ENCODE data around the gene PCCA.
"Not testable (repeated sequence)": the region's sequence is repeated elsewhere in the genome, so short reads cannot be mapped to it uniquely, and the experiment has no call there.

PCCA gene

DNA sequence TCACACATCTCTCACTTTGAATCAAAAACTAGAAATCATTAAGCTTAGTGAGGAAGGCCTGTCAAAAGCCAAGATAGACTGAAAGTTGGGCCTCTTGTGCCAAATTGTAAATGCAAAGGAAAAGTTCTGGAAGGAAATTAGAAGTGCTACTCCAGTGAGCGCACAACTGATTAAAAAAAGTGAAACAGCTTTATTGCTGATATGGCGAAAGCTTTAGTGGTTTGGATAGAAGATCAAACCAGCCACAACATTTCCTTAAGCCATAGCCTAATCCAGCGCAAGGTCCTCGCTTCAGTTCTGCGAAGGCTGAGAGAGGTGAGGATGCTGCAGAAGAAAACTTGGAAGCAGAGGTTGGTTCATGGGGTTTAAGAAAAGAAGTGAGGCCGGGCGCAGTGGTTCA, 7.6 kb downstream of the PCCA start:
- no peak for DNase-seq (ENCODE audit: low spot score)

DNA sequence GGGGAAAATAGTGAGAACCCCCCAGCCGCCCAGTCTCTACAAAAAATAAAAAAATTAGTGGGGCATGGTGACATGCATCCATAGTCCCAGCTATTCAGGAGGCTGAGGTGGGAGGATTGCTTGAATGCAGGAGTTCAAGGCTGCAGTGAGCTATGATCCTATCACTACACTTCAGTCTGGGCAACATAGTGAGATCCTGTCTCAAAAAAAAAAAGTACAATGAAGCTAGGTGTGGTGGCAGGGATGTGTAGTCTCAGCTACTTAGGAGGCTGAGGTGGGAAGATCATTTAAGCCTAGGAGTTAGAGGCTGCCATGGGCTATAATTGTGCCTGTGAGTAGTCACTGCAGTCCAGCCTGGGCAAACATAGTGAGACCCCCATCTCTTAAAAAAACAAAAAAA, 8.9 kb downstream of the PCCA start:
- DNase-seq (ENCODE audit: low spot score) = no peak

DNA sequence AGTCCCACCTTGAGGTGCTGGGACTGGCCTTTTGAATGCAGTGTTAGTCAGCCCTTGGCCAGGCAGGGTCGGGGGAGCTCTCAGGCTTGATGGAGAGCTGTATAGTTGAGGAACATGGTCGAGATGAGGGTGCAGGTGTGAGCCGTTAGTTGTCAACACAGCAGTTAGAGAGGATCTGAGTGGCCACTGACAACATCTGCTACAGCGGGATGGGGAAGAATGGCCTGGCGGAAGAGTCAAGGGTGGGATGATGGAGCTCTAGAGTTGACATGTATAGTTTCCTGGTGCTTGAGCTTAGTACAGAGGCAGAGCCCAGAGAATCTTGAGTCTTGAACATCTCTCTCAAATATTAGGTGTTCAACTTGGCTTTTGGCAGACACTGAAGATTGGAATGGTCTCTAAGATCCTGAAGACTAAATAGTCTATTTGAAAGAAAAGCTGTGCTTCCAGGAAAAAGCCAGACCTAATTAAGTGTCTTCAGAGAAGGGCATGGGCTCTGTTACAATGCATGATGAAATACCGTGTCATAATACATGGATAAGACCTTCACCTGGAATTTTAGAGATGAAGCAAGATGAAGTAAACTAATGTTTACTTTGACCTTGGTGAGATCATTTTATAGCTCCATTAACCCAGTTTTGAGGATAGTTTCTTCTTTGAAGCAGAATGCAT, 9.7 kb downstream of the PCCA start:
- no peak for DNase-seq (ENCODE audit: low spot score)

DNA sequence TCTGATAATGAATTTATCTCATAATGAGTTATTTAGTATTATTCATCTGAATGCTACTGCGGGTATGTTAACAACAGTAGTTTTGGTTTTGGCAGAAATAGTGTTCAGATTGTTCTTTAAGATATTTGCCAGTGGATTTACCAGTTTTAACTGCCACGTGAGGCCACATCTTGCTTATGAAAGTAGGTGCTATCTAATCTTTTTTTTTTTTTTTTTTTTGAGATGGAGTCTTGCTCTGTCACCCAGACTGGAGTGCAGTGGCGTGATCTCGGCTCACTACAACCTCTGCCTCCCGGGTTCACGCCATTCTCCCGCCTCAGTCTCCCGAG, 10.2 kb downstream of the PCCA start:
- not testable (repeated sequence) for DNase-seq (ENCODE audit: low spot score)

DNA sequence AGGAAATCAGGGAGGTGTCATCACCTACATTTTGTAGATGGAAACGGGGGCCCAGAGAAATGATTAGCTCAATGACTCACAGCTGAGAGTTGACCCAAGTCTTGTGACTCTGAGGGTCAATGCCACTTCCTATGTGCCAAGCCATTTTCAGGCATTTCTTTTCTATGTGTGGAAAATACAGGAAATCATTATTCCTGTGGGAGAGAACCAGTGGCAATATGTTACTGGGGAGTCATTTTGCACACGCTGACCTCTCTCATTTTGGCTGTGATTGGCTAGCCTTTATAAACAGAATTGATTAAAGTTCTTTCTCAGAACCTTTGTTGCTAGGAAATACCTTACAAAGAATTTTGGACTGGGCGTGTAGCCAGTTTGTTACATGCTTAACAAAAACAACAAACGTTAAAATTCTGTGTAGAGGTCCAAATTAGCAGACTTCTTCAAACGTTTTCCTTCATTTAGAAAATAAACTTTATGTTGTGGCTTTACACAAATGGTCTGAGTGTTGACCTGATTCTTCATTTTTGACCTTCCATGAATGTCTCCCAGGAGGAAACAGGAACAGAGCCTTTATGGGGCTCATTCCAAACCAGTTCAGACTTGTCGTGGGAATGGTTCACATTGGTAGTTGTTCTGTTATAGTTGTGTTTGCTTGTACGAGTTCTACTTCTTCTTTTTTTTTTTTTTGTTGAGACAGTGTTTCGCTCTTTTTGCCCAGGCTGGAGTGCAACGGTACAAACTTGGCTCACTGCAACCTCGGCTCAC, 11.4 kb downstream of the PCCA start:
- peak; percentile 50 for DNase-seq (ENCODE audit: low spot score)

DNA sequence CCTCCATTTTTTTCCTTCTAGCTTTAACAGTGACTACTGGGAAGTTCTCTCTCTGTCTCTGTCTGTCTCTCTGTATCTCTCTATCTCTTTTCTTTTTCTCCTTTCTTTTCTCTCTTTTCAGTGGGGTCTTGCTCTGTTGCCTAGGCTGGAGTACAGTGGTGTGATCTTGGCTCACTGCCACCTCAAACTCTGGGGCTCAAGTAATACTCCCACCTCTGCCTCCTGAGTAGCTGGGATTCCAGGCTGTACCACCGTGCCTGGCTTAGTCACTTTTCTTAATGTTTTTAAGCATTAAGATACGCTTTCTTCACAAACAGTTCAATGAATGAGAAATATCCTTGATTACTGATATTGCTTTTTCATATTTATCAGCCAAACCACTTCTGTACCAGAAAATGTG, 13.1 kb downstream of the PCCA start:
- no peak for DNase-seq (ENCODE audit: low spot score)

DNA sequence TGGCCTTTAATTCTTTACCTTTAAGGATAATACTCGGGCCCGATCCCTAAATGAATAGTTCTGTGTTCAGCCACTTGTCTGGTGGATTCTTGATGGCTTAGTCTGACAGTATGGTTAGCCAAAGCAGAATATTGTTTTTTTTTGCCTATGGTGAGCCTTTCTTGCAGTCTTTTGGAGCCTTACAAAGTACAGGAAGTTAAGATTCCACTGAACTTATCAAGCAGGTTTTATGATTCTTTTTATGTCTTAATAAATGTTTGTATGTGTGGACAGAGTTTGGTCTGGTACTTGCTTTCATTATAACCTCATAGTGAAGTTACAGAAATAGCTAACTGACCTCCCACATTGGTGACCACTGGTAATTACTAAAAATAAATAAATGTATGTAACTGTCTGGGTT, 17.1 kb downstream of the PCCA start:
- DNase-seq (ENCODE audit: low spot score) = no peak

DNA sequence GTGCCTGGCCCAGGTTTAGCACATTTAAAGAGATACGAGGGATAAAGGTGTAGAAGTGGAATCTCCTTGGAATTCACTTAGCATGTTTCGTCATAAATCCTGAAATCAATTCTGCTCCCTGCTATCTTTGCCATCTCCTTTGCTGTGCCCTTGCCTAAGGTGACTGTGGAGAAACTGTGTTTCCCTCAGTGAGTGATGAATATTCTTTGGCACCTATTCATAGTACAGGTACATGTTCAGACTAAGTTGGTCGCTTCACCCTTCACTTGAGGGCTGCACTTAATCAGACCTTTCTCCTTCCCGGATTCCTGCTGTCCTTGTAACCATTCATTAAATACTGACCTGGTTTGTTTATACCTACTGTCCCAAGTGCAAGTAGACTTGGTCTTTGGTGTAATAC, 17.8 kb downstream of the PCCA start:
- DNase-seq (ENCODE audit: low spot score) = no peak

DNA sequence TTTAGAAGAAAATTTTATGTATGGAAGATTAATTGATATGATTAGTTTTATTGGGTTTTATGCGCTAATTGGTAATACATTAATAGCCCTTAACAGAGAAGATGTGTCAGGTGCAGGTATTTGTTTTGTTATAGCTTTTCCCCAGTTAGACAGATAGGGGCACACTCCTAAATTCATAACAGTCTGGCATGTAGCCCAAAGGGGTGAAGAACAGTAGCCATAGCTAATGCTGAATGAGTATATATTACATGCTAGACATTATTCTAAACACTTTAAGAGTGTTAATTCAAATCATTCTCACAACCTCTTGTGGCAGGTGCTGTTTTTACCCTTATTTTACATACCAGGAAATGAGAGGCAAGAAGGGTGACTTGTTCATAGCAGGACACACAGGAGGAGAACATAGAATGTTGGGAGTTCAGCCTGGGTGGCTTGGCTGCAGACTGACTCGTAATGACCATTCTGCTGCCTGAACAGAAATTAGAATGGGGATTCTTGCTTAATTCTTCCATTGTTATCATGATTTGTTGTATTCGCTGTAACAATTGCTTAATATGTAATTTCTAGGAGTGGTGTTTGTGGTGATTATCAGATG, 20.1 kb downstream of the PCCA start:
- DNase-seq (ENCODE audit: low spot score) = no peak

DNA sequence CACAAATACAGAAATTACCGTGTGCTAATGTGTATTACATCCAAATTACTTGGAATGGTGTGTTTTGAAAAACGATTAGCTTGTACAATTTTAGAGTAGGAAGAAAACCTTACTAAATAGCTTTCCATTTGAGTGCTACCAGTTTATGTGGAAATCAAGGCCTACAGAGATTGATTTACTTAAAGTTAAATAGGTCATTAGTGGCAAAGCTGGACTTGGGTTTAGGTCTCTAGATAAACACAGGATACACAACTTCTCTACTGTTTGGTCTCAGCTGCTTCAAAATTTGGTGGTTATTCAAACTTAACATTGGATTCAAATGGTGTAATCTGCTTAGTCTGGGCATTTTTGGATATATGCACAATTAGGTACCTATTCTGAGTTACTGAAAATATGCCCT, 21.4 kb downstream of the PCCA start:
- DNase-seq (ENCODE audit: low spot score) = no peak

DNA sequence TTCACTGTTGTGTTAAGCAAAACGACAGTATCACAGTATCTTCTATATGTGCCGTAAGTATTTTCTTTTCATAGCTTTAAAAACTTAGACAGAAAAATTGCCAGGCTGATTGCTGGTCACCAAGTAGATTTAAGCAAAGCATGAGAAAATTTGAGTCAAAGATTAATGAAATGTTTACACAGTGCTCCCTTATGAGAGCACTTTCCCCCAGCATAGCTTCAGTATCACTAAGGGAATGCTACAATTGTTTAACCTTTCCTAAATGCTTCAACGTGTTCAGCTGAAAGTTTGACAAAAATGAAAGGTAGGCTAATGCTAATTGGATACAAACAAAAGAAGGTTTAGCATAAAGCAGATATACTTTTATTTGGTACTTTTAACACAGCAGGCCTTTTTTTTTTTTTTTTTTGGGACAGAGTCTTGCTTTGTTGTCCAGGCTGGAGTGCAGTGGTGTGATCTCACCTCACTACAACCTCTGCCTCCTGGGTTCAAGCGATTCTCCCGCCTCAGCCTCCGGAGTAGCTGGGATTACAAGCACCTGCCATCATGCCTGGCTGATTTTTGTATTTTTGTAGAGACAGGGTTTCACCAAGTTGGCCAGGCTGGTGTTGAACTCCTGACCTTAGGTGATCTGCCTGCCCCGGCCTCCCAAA, 23.4 kb downstream of the PCCA start:
- no peak for DNase-seq (ENCODE audit: low spot score)

DNA sequence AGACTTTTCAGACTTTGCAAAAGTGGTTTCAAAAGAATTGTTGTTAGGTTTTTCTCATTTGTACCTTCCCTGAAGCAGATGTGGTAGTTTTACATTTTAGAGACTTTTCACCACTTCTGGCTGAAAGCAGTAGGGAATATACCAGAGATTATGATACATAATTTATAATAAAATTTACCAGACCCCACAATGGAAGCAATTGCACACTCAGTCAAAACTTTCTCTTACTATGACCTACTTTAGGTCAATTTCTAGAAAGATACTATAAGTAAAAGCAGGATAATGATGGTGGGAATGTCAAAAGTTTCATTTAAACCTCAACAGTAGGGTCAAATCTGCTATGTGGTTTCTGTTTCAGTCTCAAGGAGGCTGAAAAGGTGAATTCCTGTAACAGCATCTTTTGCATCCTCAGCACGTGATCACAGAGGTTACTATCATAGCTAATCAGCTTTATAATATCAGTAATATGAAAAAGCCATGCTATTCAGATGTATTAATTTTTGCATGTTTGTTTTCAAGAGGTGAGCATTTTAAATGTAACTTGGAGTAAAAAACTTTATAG, 26.9 kb downstream of the PCCA start:
- DNase-seq (ENCODE audit: low spot score) = no peak

DNA sequence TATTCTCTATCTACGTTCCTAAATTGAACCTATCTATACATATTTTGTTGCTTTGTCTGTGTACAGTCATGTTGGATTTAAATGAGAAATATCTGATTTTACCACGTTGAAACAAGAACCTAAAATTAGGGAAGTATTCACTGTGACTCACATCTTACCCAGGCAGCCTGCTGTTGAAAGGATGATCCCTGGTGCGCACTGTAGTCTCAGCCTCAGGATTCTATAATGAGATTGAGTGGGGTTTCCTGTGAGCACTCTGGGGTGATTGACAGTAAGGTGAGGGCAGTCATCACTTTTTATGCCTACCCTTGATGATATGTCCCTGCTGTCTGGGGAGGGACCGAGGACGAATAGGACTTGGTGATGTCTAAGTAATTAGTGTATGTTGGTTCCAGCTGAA, 35.4 kb downstream of the PCCA start:
- DNase-seq (ENCODE audit: low spot score) = no peak

DNA sequence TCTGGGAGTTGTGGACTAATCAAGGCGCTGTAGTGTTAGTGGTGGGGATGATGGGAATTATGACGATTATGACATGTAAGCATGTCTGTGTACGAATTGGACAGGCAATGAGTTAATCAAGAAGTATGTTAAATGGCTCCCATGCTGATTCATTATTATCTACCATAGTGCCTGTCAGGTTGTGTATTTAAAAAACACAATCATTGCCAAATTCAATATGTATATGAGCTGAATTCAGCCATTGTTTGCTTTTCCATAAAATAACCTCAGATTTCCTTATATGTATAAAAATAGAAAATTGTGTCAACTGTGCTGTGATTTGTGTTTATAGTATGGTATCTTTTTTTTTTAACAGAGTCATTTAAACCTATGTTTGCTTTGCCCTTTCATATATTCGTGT, 37.1 kb downstream of the PCCA start:
- DNase-seq (ENCODE audit: low spot score) = no peak

DNA sequence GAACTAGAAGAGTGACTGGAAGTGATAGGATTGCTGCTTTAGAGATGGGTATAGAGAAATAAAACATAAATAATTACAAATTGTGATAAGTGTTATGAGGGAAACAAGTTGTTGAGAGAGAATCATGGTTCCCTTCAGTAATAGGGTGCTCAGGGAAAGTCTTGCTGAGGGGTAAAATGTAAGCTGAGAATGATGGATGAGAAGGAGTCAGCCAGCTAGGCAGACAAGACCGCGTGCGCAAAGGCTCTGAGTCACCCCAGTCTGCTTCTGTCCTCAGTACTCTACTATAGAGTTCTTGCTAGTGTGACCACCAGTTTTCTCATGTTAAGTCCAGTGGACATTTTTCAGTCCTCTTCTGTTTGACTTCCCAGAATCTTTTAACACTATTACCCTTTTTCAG, 39.5 kb downstream of the PCCA start:
- DNase-seq (ENCODE audit: low spot score) = peak; percentile 26

DNA sequence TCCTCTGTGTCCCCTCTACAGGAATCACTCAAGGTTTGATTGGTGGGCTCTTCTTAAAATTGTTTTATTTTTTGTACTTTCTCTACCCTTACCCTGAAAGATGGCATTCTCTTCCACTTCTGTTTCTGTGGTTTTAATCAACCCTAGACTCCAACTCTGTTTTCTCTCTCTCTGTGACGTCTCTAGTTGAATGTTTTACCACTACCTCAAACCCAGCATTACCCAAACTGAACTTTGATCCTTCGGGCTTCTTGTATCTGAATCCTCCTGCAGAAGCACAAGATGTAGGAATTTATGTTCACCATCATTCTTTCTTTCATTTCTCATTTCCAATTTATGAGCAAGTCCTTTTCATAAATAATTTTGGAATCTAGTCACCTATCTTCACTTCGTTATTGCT, 39.9 kb downstream of the PCCA start:
- no peak for DNase-seq (ENCODE audit: low spot score)

DNA sequence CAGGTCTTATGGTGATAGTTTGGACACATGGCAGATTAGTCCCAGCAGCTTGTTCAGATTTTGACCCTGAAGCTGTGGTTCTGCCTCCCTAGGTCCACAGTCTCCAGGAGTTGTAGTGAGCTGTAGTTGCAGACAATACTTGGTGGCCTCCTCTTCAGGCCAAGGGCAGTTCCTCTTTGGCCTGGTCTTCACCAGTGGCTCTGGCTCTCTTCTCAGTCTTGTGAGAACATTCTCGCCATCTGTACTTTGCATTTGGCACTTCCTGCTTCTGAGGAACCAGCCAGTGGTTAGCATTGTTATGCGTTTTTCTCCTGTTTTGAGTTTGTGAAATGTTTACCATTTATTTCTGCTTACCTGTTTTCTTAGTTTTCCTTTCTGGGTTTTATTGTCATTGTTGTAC, 40.7 kb downstream of the PCCA start:
- no peak for DNase-seq (ENCODE audit: low spot score)

DNA sequence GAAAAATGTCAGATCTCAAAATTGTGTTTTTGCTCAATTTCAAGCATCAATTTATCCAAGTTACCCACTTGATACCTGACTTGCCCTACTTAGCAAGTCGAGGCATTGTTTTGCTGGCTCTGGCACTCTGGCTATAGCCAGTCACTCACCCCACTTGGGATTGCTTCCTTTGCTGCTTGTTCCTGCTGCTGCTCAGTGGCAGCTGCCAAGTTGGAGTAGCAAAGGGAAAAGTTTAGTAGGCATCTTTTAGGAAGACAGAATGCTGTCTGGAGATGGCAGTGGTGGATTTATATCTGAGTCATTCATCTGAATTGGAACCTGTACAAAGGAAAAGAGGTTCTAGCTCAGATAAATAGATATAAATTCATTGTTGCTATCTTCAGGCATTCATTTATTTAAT, 41.2 kb downstream of the PCCA start:
- no peak for DNase-seq (ENCODE audit: low spot score)

DNA sequence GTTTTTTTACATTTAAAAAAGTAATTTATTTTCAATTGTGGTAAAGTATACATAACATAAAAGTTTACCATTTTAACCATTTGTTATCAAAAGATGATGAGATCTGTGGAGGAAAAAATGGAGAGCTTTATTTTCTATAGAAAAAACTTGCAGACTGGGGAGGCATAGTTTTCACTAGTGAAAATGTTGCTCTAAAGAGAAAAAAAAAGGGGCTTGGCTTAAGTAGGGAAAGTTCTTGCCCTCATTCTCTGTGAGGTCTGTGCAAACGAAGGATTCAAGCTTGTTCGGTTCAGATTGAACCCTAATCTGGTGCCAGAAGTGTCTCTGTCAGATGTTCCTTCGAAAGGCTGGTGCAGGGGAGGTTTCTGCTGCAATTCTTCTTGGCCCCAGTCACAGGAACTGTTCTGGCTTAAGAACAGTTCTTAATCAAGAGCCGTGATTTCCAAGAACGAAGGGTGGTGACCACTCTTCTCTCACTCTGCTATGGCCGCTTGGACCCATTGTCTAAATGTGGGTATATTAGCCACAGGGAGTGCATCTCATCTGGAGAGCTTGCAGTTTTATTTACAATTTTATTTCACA, 42.1 kb downstream of the PCCA start:
- no peak for DNase-seq (ENCODE audit: low spot score)

DNA sequence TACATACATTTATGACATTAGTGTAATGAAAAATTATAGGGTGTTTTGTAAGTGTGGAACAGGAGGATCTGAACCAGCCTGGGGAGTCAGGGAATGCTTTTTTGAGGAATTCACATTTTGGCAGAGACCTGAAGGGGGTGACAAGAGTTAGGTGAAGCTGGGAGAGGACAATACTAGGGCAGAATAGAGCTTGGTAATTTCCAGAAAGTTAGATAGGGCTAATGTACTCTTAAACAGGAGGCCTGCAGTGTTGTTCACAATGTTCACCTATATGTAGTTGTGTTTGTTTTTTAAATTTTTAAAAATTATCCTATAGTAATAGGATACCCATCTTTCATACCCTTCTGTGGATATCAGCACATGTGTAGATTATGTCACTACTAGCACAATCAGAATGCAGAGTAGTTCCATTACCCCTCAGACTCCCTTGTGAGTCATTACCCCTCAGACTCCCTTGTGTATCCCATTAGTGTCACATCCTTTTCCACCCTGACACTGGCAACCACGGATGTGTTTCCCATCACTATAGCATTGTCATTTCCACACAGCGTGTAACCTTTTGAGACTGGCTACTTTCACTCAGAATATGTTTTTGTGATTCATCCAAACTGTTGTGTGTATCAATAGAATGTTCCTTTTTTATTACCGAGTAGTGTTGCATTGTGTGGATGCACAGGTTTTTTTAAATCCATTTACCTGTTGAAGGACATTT, 43.1 kb downstream of the PCCA start:
- DNase-seq (ENCODE audit: low spot score) = peak; percentile 77

DNA sequence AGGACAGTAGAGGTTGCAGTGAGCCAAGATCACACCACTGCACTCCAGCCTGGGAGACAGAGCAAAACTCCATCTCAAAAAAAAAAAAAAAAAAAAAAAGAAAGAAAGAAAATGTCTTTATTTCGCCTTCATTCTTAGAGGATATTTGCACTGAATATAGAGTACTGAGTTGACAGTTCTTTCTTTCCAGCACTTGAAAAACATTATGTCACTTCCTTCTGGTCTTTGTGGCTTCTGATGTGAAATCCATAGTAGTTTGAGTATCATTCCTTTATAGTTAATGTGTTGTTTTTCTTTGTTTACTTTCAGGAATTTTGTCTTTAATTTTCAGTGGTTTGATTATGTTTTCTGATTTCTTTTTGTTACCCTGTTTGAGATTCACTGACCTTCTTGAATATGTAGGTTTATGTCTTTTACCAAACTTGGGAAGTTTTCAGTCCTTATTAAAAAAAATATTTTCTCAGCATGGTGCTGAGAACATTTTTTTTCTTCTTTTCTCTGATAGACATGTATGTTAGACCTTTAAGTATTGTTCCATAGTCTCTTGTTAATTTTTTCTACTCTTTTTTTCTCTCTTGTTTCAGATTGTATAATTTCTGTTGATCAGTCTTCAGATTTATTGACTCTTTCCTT, 50.1 kb downstream of the PCCA start:
- DNase-seq (ENCODE audit: low spot score) = no peak
